HG03097 (cell line): ENCODE data around the gene PLXNA4.

Experiments used
- ATAC-seq: cut with Tn5 transposase; IDR thresholded peaks from one replicate; pipeline ENCODE4 v1.9.1; 2021; ENCODE audit not compliant: unreplicated experiment, low FRiP score

PLXNA4 gene

GRCh38 chr7:132225216-132226030, 350.8 kb downstream of the PLXNA4 start:
- ATAC-seq = no peak

- ATAC-seq = no peak
Observed at GRCh38 chr7:132221356-132221755, 354.9 kb downstream of the PLXNA4 start.

- no peak for ATAC-seq
Observed at GRCh38 chr7:132220060-132220459, 356.2 kb downstream of the PLXNA4 start.

GRCh38 chr7:132218876-132219275, 357.4 kb downstream of the PLXNA4 start:
- no peak for ATAC-seq

- no peak for ATAC-seq
Observed at GRCh38 chr7:132216847-132217525, 359.3 kb downstream of the PLXNA4 start.

GRCh38 chr7:132214452-132214851, 361.8 kb downstream of the PLXNA4 start:
- no peak for ATAC-seq

GRCh38 chr7:132213583-132213982, 362.7 kb downstream of the PLXNA4 start:
- no peak for ATAC-seq

GRCh38 chr7:132211971-132212370, 364.3 kb downstream of the PLXNA4 start:
- no peak for ATAC-seq

GRCh38 chr7:132210821-132211220, 365.4 kb downstream of the PLXNA4 start:
- no peak for ATAC-seq

- no peak for ATAC-seq
Observed at GRCh38 chr7:132207782-132208181, 368.5 kb downstream of the PLXNA4 start.

GRCh38 chr7:132207211-132207610, 369.1 kb downstream of the PLXNA4 start:
- no peak for ATAC-seq

GRCh38 chr7:132206594-132206993, 369.7 kb downstream of the PLXNA4 start:
- ATAC-seq = no peak

- ATAC-seq = no peak
Observed at GRCh38 chr7:132205509-132205908, 370.8 kb downstream of the PLXNA4 start.

- ATAC-seq = no peak
Observed at GRCh38 chr7:132203021-132203420, 373.2 kb downstream of the PLXNA4 start.

- no peak for ATAC-seq
Observed at GRCh38 chr7:132202541-132202940, 373.7 kb downstream of the PLXNA4 start.

- ATAC-seq = no peak
Observed at GRCh38 chr7:132200141-132200540, 376.1 kb downstream of the PLXNA4 start.

GRCh38 chr7:132199626-132200025, 376.6 kb downstream of the PLXNA4 start:
- ATAC-seq = no peak

GRCh38 chr7:132197772-132198171, 378.5 kb downstream of the PLXNA4 start:
- no peak for ATAC-seq

- no peak for ATAC-seq
Observed at GRCh38 chr7:132193898-132194297, 382.4 kb downstream of the PLXNA4 start.

GRCh38 chr7:132192809-132193208, 383.5 kb downstream of the PLXNA4 start:
- no peak for ATAC-seq

- no peak for ATAC-seq
Observed at GRCh38 chr7:132191418-132191817, 384.9 kb downstream of the PLXNA4 start.

GRCh38 chr7:132190683-132191082, 385.6 kb downstream of the PLXNA4 start:
- ATAC-seq = no peak
